Spleen (tissue), 11 donors: ENCODE measurements around the gene CDK1. TPM values are rescaled to one million over a fixed set of nuclear protein-coding genes. Genes with fewer than 3 reads are reported as not detected.

Experiments used
- DNase-seq: peaks from one replicate; pipeline ENCODE4 v3.0.0-alpha.2; 2020
- H3K27ac ChIP-seq, 8 donors: fragments of 200-600 bp; sonication (generic) in 7 of 8; 1 replicate in 4 of 8; 2 replicates in 4 of 8; pipeline versions ENCODE4 v1.5.0 to v1.8.0; 2016 to 2021; ENCODE audit warnings: inconsistent platforms in 4 of 8, mild to moderate bottlenecking in 4 of 8, moderate library complexity in 1 of 8
- H3K27me3 ChIP-seq, 7 donors: fragments of 200-600 bp; sonication (generic) in 6 of 7; replicated peaks in 1 of 7; 1 replicate in 4 of 7; 2 replicates in 3 of 7; pipeline versions ENCODE4 v1.5.0 to v1.8.0; 2016 to 2021; ENCODE audit warnings: inconsistent platforms in 3 of 7, mild to moderate bottlenecking in 1 of 7
- H3K36me3 ChIP-seq, 6 donors: fragments of 200-600 bp; sonication (generic) in 5 of 6; 1 replicate in 4 of 6; 2 replicates in 2 of 6; pipeline versions ENCODE4 v1.5.0 to v1.8.0; 2016 to 2021; ENCODE audit warnings: inconsistent platforms in 2 of 6
- H3K4me1 ChIP-seq, 6 donors: fragments of 200-600 bp; sonication (generic) in 5 of 6; 1 replicate in 3 of 6; 2 replicates in 3 of 6; pipeline versions ENCODE4 v1.5.0 to v1.8.0; 2016 to 2021; ENCODE audit warnings: inconsistent platforms in 3 of 6
- H3K4me3 ChIP-seq, 8 donors: fragments of 200-600 bp; sonication (generic) in 7 of 8; 1 replicate in 4 of 8; 2 replicates in 4 of 8; pipeline versions ENCODE4 v1.5.0 to v1.8.0; 2016 to 2021; ENCODE audit warnings: inconsistent platforms in 4 of 8, mild to moderate bottlenecking in 4 of 8, moderate library complexity in 2 of 8
- H3K9me3 ChIP-seq, 8 donors: fragments of 200-600 bp; sonication (generic) in 7 of 8; 1 replicate in 4 of 8; 2 replicates in 4 of 8; pipeline versions ENCODE4 v1.5.0 to v1.8.0; 2016 to 2021; ENCODE audit warnings: inconsistent platforms in 4 of 8
- CTCF ChIP-seq, 11 experiments: fragments of 200-600 bp in 7 of 11; fragments of 450-650 bp in 4 of 11; sonication (generic) in 4 of 11; IDR thresholded peaks in 8 of 11; conservative IDR thresholded peaks in 3 of 11; 1 replicate in 7 of 11; 2 replicates in 4 of 11; pipeline versions ENCODE4 v1.4.0 to v1.8.0; 2016 to 2021; ENCODE audit warnings: antibody characterized with exemption in 11 of 11, inconsistent platforms in 4 of 11, mild to moderate bottlenecking in 1 of 11
- POLR2A ChIP-seq, 3 donors: fragments of 450-650 bp; IDR thresholded peaks; one replicate each; pipeline ENCODE4 v1.5.1; 2017; ENCODE audit warnings: antibody characterized with exemption in 3 of 3, mild to moderate bottlenecking in 1 of 3
- POLR2AphosphoS5 ChIP-seq, 3 donors: sonication (generic); formaldehyde crosslinking; IDR thresholded peaks; one replicate each; pipeline ENCODE4 v1.5.1; 2017; ENCODE audit warnings: antibody characterized with exemption in 3 of 3
- WGBS, 5 donors: extraction: QIAGEN DNeasy Blood & Tissue Kit in 3 of 5; methylation state at CpG; one replicate each; pipeline versions ENCODE4 v1.1.5 to v1.1.7; 2013 to 2018; 5-methylcytosine and 5-hydroxymethylcytosine counted together
- intact Hi-C: fragments of 100-400 bp; cut with DNase I; formaldehyde crosslinking; loops from one replicate; pipeline ENCODE4 v1.15.0; 2023; ENCODE audit warnings: low total_unique reads
- polyA plus RNA-seq, 3 donors: library from polyadenylated mRNA; stranded (reverse); fragments of 200-250 nt; gene quantifications; one replicate each; pipeline ENCODE4 v1.2.1, GENCODE V29; 2013
- total RNA-seq, 7 donors: library from RNA; depleted of rRNA in 3 of 7; stranded (reverse); fragments of >200 nt in 3 of 7; fragmentation: NEBNext Ultra II Directional in 4 of 7; extraction: Animal tissue kit (Norgen Biotek cat#: 25700) in 4 of 7; gene quantifications; one replicate each; pipeline versions ENCODE4 v1.1.0 to v1.2.1, GENCODE V29; 2016 to 2021
- donor health status: healthy with polysubstance abuse.
- donor health status: DM: no; HTN: no; CAD: no; lungs with moderate emphysema.
- donor health status: DM: no; HTN: no; CAD: no.
- donor health status: Bipolar disorder and iron deficiency.
- donor health status: healthy.
- donor health status: DM: no; HTN: no; CAD: no.
- donor health status: DM: yes; HTN: yes; CAD: no.

CDK1 gene
- total and polyA plus RNA-seq, 10 donors, result 4.0 to 22.7 (median 9.6) TPM

DNA sequence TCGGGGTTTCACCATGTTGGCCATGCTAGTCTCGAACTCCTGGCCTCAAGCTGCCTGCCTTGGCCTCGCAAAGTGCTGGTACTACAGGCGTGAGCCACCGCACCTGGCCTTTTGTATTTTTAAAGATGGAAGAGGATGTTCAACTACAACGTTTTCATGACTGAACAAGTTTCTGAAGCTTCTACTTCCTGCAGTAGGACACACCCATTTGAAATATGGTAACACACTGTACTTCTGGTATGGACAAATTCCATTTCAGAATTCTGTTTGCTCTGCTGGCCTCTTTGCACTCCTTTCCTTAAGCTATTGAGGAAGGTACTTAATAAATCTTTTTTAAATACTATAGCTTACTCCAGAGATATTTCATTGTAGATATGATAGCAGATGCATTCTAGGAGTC lies 10.9 kb upstream of the CDK1 start:
- TF ChIP-seq POLR2A (IDR thresholded peaks at IDR 0.05), result no peak
- no peak for TF ChIP-seq CTCF (IDR thresholded peaks at IDR 0.05 in 8 of 11, conservative IDR thresholded peaks at IDR 0.05 in 3 of 11)
- no peaks in the 10 kb centered on the region for H3K9me3 ChIP-seq
- no peak overlapping the region for H3K4me3 ChIP-seq
- H3K36me3 ChIP-seq, result no peaks in the 10 kb centered on the region
- no peaks in the 10 kb centered on the region for H3K27me3 ChIP-seq
- intact Hi-C loops, result no loop called here
- H3K4me1 ChIP-seq, result no peaks in the 10 kb centered on the region
- H3K27ac ChIP-seq, result no peak overlapping the region
- DNase-seq, result no peak
- WGBS, 5 donors, result 74 to 79% (median 77%) methylated on average over 6 of the region's 6 CpGs

GRCh38 chr10:60769406-60769805 lies 8.9 kb upstream of the CDK1 start:
- H3K9me3 ChIP-seq, result no peaks in the 10 kb centered on the region
- no peaks in the 10 kb centered on the region for H3K36me3 ChIP-seq
- no peak overlapping the region for H3K27ac ChIP-seq
- DNase-seq, result no peak
- H3K4me1 ChIP-seq, result no peaks in the 10 kb centered on the region
- 48 to 58% (median 50%) methylated on average over 2 of the region's 2 CpGs for WGBS, 5 donors
- TF ChIP-seq POLR2AphosphoS5 (IDR thresholded peaks at IDR 0.05) (no peak), POLR2A (IDR thresholded peaks at IDR 0.05) (no peak), CTCF (IDR thresholded peaks at IDR 0.05 in 8 of 11, conservative IDR thresholded peaks at IDR 0.05 in 3 of 11) (no peak)
- intact Hi-C loops, result no loop called here
- H3K27me3 ChIP-seq, result no peaks in the 10 kb centered on the region
- H3K4me3 ChIP-seq, result no peak overlapping the region

DNA sequence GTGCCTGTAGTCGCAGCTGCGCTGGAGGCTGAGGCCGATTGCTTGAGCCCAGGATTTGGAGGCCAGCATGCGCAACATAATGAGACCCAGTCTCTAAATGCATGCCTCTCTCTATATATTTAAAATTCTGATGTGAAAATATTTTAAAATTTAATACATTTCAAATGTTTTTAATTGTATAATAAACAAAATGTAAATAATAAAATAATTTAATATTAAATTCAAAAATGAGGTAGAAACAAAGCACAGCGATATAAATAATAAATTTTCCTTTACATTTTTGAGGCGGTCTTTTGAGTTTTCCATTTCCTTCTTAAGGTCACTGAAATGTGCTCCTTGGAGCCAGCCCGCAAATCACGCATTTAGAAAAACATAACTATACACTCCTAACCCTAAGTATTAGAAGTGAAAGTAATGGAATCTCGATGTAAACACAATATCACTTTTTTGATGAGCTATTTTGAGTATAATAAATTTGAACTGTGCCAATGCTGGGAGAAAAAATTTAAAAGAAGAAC lies 523 bp upstream of the CDK1 start:
- Histone ChIP-seq H3K36me3 (no peaks in the 10 kb centered on the region), H3K27ac (peak overlapping the region in 3 of 8 donors; percentile 57 to 74 (median 65)), H3K27me3 (peaks cover 0 to 4% (median 0%) of the 10 kb centered on the region in 7 donors), H3K4me3 (peak overlapping the region; percentile 7 to 92 (median 78)), H3K9me3 (no peaks in the 10 kb centered on the region), H3K4me1 (peaks cover 0 to 48% (median 19%) of the 10 kb centered on the region in 6 donors)
- TF ChIP-seq CTCF (IDR thresholded peaks at IDR 0.05 in 8 of 11, conservative IDR thresholded peaks at IDR 0.05 in 3 of 11), result no peak
- no peak for TF ChIP-seq POLR2AphosphoS5 (IDR thresholded peaks at IDR 0.05)
- no peak for TF ChIP-seq POLR2A (IDR thresholded peaks at IDR 0.05)
- intact Hi-C loops, result no loop called here
- 40 to 47% (median 46%) methylated on average over 9 of the region's 9 CpGs for WGBS, 5 donors
- DNase-seq, result no peak

- WGBS, 5 donors, result 6 to 7% (median 6%) methylated on average over 16 to 17 of the region's 17 CpGs
- no peak for DNase-seq
- H3K36me3 ChIP-seq, result no peaks in the 10 kb centered on the region
- intact Hi-C loops, result no loop called here
- H3K27ac ChIP-seq, result peak overlapping the region in 4 of 8 donors; percentile 57 to 74 (median 63)
- peaks cover 0 to 48% (median 19%) of the 10 kb centered on the region in 6 donors for H3K4me1 ChIP-seq
- H3K4me3 ChIP-seq, result peak overlapping the region; percentile 67 to 92 (median 82)
- H3K27me3 ChIP-seq, result peaks cover 0 to 4% (median 0%) of the 10 kb centered on the region in 7 donors
- H3K9me3 ChIP-seq, result no peaks in the 10 kb centered on the region
- TF ChIP-seq POLR2AphosphoS5 (IDR thresholded peaks at IDR 0.05) (no peak), CTCF (IDR thresholded peaks at IDR 0.05 in 8 of 11, conservative IDR thresholded peaks at IDR 0.05 in 3 of 11) (no peak), POLR2A (IDR thresholded peaks at IDR 0.05) (no peak)
Observed at GRCh38 chr10:60778971-60779796, 906 bp downstream of the CDK1 start.
